ENCODE measurements around the gene CDK15.

DNA sequence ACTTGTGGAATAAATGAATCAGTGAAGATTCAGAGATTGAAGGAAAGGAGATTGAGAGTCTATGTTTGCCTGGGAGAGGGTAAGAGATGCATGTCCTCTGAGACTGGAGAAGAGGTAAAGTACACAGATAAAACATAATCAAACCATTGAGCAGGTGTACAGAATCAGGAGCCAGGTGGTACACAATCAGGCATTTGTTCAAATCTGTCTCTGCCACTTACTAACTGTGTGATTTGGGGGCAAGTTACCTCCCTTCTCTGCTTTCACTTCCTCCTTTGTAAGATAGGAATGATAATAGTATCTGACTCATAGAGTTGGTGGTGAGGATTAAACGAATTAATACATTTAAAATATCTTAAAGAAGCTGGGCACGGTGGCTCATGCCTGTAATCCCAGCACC, 94.0 kb downstream of the CDK15 start:
- no peak for TF ChIP-seq LEF1 (IDR thresholded peaks at IDR 0.05; ENCODE audit: borderline replicate concordance)
- no peak for TF ChIP-seq SP1 (IDR thresholded peaks at IDR 0.05)
- TF ChIP-seq HDGF (IDR thresholded peaks at IDR 0.05; ENCODE audit: borderline replicate concordance) = no peak
- no peak for TF ChIP-seq ELF4 (IDR thresholded peaks at IDR 0.05)
- TF ChIP-seq FOXM1 (IDR thresholded peaks at IDR 0.05; ENCODE audit: borderline replicate concordance) = no peak
- no peak for TF ChIP-seq FOXK2 (IDR thresholded peaks at IDR 0.05)
- no peak for TF ChIP-seq TARDBP (IDR thresholded peaks at IDR 0.05)
- no peak for TF ChIP-seq SUZ12 (IDR thresholded peaks at IDR 0.05)
- no peak for TF ChIP-seq BHLHE40 (IDR thresholded peaks at IDR 0.05; ENCODE audit: borderline replicate concordance)
- no peak for TF ChIP-seq ZNF384 (IDR thresholded peaks at IDR 0.05)
